Cerebellar cortex (tissue), 1 donor: ENCODE data around the gene HLA-DOA.

Experiments used
- DNase-seq: peaks from one replicate; pipeline ENCODE4 v3.0.0-alpha.2; 2015; ENCODE audit warnings: low spot score

The HLA-DOA gene

DNA sequence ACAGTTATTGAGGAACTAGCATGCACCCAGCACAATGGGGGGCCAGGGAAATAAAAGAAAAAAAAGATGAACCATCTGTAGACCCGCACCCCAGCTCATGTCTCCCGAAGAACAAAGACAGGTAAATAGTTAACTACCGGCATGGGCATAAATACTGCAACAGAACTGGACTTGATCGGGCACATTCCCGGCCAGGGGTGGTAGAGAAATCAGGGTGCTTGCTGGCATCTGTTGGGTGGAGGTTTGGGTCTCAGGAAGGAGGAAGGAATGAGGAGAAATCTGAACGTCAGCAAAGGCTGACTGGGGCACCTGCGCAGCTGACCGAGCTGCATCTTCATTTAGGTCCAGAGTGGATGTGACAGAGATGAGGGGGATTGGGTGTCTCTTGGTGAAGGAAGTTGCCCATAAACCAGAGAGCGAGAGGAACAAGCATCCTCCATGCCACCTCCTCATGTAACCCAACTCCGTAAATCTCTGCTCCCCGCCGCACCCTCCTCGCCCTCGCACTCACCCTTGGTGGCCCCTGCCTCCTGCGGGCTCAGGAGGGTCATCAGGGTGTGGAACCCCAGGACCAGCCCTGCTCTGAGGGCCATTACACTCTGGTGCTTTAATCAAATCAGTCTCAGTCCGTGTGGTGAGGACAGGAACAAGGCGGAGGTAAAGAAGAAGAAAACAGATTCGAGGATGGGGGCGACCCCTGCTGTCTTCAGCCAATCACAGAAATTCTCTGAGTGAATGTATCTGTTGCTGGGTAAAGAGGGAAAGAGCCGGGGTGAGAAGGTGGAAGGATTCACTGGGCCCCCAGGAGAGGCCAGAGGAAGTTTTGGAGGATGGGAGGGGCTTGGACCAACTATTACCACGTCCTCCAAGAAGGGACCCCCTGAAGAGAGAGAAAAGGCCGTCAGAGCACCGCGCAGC lies at the start of gene HLA-DOA:
Gene HLA-DOA (minus strand): TSS at position 648 of the 918 bp plus-strand sequence.
- peak; percentile 45 for DNase-seq

DNA sequence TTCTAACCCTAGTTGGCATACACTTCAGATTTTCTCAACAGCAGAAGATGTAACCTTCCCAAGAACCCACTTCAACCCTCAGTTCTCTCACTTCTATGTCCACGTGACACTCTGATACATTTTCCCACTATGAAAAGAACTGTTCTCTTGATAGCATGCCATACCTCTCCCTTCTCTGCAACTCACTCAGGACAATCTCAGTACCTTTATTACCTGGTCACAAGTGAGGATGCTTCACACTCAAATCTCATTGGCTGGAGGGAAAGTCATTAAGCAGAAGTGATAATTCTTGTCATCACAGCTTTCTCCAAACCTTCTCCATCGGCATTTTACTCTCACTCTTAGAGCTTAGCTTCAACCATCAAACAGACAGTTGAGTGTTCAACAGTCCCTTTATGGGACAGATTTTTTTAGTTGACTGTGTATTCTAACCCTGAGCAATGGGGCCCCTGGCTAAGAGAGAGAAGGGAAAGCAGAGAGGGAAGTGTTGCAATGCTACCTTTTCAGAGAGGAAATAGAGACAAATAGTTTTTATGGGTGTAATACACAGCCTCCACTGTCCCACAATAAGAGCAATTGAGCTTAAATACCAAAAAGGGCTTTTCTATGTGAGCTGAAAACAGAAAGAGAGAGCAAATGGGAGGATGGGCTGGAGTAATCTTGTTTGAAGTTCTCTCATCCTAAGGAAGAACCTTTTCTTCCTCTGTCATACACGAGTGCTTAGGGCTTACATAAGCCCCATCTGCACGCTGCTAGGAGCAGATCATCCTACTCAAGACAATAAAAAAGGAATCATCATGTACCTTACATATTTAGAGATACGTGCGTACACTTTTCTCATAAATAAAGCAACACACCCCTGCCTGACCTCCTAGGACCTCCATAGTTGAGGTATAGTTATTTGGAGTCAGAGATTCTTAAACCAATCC lies 48.1 kb upstream of the HLA-DOA start:
- DNase-seq, result no peak

- DNase-seq, result no peak
Observed at GRCh38 chr6:33053230-33053629, 43.8 kb upstream of the HLA-DOA start.

- DNase-seq, result no peak
Observed at GRCh38 chr6:33052627-33053026, 43.2 kb upstream of the HLA-DOA start.

DNA sequence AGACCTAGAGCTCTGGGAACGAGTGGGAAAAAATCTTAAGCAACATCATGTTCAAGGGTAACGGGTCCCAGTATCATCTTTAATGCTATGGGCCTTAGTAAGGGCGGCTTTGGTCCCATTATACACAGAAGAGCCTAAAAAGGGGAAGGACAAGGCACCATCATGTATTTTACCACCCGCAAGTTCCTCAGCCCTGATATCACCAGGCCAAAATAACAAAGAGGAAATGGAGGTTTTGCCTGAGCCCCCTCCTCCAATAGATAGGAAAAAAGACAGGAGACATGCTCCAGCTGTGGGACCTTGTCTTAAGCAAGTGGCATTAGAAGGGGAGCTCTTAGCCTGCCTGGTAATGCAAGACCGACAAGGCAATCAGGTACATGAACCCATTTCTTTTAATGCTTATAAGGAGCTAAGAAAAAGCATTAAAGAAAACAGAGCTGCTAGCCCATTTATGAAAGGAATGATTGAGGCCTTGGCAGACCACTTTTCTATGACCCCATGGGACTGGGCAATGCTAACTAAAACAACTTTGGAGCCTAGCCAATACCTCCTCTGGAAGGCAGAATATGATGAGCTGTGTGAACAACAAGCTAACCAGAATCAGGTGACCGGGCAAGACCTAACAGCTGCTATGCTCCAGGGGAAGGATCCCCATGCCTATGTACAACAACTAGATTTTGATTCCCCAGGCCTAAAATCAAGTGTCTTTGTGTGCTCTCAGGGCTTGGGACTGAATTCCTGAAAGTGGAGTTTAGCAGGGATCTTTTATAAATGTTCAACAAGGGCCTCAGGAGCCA lies 40.8 kb upstream of the HLA-DOA start:
- no peak for DNase-seq

- DNase-seq, result no peak
Observed at GRCh38 chr6:33049323-33050013, 40.1 kb upstream of the HLA-DOA start.

DNA sequence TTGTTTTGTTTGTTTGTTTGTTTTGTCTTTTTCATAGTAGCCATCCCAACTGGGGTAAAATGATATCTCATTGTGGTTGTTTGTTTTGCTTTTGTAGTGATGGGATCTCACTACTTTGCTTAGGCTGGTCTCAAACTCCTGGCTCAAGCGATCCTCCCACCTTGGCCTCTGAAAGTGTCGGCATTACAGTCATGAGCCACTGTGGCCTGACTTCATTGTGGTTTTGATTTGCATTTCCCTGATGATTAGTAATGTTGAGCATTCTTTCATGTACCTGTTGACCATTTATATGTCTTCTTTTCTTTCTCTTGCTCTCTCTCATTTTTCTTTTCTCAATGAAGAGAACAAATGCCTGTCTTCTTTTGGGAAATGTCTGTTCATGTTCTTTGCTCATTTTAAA lies 30.8 kb upstream of the HLA-DOA start:
- no peak for DNase-seq

- no peak for DNase-seq
Observed at GRCh38 chr6:33036535-33036934, 27.1 kb upstream of the HLA-DOA start.

GRCh38 chr6:33034554-33034953 lies 25.2 kb upstream of the HLA-DOA start:
- no peak for DNase-seq

GRCh38 chr6:33030245-33030644 lies 20.9 kb upstream of the HLA-DOA start:
- DNase-seq, result no peak

- peak; percentile 18 for DNase-seq
Observed at GRCh38 chr6:33029328-33030184, 20.2 kb upstream of the HLA-DOA start.

GRCh38 chr6:33028220-33028849 lies 18.9 kb upstream of the HLA-DOA start:
- no peak for DNase-seq

GRCh38 chr6:33024521-33024920 lies 15.1 kb upstream of the HLA-DOA start:
- no peak for DNase-seq

- no peak for DNase-seq
Observed at GRCh38 chr6:33023536-33023935, 14.1 kb upstream of the HLA-DOA start.

DNA sequence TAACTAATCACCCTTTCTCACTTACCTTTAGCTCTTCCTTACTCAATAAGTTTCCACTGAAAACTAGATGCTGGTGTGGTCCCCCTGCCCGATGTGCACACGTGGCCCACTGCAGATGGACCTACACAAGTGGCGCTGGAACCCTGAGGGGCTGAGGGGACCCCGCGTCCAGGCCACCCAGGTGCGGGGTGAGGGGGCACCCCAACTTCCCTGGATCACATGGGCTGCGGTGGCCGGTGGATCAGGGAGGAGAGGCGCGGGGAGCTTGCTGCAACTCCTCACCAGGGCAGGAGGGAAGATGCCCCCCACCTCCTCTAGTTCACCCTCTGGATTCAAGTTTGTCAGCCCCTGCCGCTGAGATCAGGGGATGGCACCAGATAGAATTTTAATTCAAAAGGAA lies 12.5 kb upstream of the HLA-DOA start:
- DNase-seq, result no peak

- DNase-seq, result no peak
Observed at GRCh38 chr6:33019372-33019771, 10.0 kb upstream of the HLA-DOA start.

GRCh38 chr6:33018904-33019303 lies 9.5 kb upstream of the HLA-DOA start:
- DNase-seq, result no peak

DNA sequence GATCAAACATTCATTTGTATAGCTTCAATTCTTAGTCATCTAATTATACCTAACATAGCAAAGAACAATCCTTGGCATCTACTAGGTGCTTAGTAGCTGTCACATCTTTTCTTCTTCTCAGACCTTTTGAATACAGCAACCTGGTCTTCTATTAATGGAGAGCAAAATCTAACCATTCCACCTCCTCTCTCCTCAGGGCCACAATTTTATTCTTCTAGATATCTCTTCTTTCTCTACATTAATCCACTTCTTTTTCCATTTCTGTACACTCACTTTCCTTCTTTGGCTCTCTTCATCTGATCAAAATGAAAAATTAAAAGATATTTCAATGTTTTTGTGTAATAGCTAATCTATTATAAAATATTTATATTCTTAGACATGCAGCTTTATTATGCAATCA lies 9.0 kb upstream of the HLA-DOA start:
- no peak for DNase-seq

- no peak for DNase-seq
Observed at GRCh38 chr6:33017694-33018353, 8.4 kb upstream of the HLA-DOA start.
